Memory B cell (primary cell): ENCODE measurements around the gene NISCH.
A peak's percentile ranks its signal among the peaks of the same experiment; 100 is the strongest.

Experiments used
- ATAC-seq: fragments of 150-1000 bp; cut with Tn5 transposase; 2 replicates; pipeline ENCODE4 v1.10.0; 2021; ENCODE audit warnings: low read depth, mild to moderate bottlenecking, moderate library complexity
- DNase-seq, 2 donors: peaks; one replicate each; pipeline ENCODE4 v3.0.0; 2022; ENCODE audit warnings: low spot score in 2 of 2
- H3K27ac Mint-ChIP-seq: one replicate; pipeline ENCODE4 v1.8.0; 2022; ENCODE audit warnings: mild to moderate bottlenecking, moderate library complexity, mixed read lengths
- H3K27me3 Mint-ChIP-seq: one replicate; pipeline ENCODE4 v1.8.0; 2022; ENCODE audit warnings: mixed read lengths
- H3K36me3 Mint-ChIP-seq: one replicate; pipeline ENCODE4 v1.8.0; 2022; ENCODE audit warnings: mild to moderate bottlenecking, mixed read lengths
- H3K4me1 Mint-ChIP-seq: one replicate; pipeline ENCODE4 v1.8.0; 2022; ENCODE audit warnings: mixed read lengths
- H3K4me3 Mint-ChIP-seq: one replicate; pipeline ENCODE4 v1.8.0; 2022; ENCODE audit warnings: mild to moderate bottlenecking, moderate library complexity, mixed read lengths
- H3K9me3 Mint-ChIP-seq: one replicate; pipeline ENCODE4 v1.8.0; 2022; ENCODE audit warnings: mixed read lengths

Gene NISCH

GRCh38 chr3:52440249-52440551 is 15.2 kb upstream of the NISCH start:
- ATAC-seq (no peak), DNase-seq (no peak)
- peaks cover 3% of the 10 kb centered on the region for H3K27me3 Mint-ChIP-seq
- no peaks in the 10 kb centered on the region for H3K36me3 Mint-ChIP-seq
- no peak overlapping the region for H3K4me3 Mint-ChIP-seq
- H3K9me3 Mint-ChIP-seq, result no peaks in the 10 kb centered on the region
- no peak overlapping the region for H3K27ac Mint-ChIP-seq
- H3K4me1 Mint-ChIP-seq, result peaks cover 8% of the 10 kb centered on the region

- ATAC-seq (no peak), DNase-seq (no peak)
- no peaks in the 10 kb centered on the region for H3K36me3 Mint-ChIP-seq
- peaks cover 11% of the 10 kb centered on the region for H3K4me1 Mint-ChIP-seq
- no peaks in the 10 kb centered on the region for H3K9me3 Mint-ChIP-seq
- no peak overlapping the region for H3K4me3 Mint-ChIP-seq
- peaks cover 3% of the 10 kb centered on the region for H3K27me3 Mint-ChIP-seq
- H3K27ac Mint-ChIP-seq, result no peak overlapping the region
These were observed 14.7 kb upstream of the NISCH start for GRCh38 chr3:52440671-52441070.

- no peaks in the 10 kb centered on the region for H3K36me3 Mint-ChIP-seq
These were observed 14.2 kb upstream of the NISCH start for GRCh38 chr3:52441091-52441771.

GRCh38 chr3:52441772-52442332 is 13.6 kb upstream of the NISCH start:
- peaks cover 3% of the 10 kb centered on the region for H3K27me3 Mint-ChIP-seq
- peaks cover 12% of the 10 kb centered on the region for H3K4me1 Mint-ChIP-seq
- H3K27ac Mint-ChIP-seq, result no peak overlapping the region
- H3K4me3 Mint-ChIP-seq, result no peak overlapping the region
- no peaks in the 10 kb centered on the region for H3K9me3 Mint-ChIP-seq
- DNase-seq (no peak), ATAC-seq (no peak)
- no peaks in the 10 kb centered on the region for H3K36me3 Mint-ChIP-seq

More at GRCh38 chr3:52441091-52441771, 14.2 kb upstream of the NISCH start:
- H3K27me3 Mint-ChIP-seq, result peaks cover 3% of the 10 kb centered on the region
- H3K9me3 Mint-ChIP-seq, result no peaks in the 10 kb centered on the region
- ATAC-seq, result no peak
- H3K4me1 Mint-ChIP-seq, result peaks cover 11% of the 10 kb centered on the region
- DNase-seq, result no peak
- H3K27ac Mint-ChIP-seq, result no peak overlapping the region
- no peak overlapping the region for H3K4me3 Mint-ChIP-seq

- no peak for DNase-seq
- no peak for ATAC-seq
- H3K4me1 Mint-ChIP-seq, result peaks cover 16% of the 10 kb centered on the region
- H3K27ac Mint-ChIP-seq, result no peak overlapping the region
- H3K4me3 Mint-ChIP-seq, result no peak overlapping the region
- H3K36me3 Mint-ChIP-seq, result no peaks in the 10 kb centered on the region
- no peaks in the 10 kb centered on the region for H3K9me3 Mint-ChIP-seq
- H3K27me3 Mint-ChIP-seq, result peaks cover 3% of the 10 kb centered on the region
These were observed 12.8 kb upstream of the NISCH start for GRCh38 chr3:52442409-52443267.

- no peak for DNase-seq
- no peaks in the 10 kb centered on the region for H3K36me3 Mint-ChIP-seq
These were observed 12.2 kb upstream of the NISCH start for GRCh38 chr3:52443268-52443610.

GRCh38 chr3:52443791-52444687 is 11.4 kb upstream of the NISCH start:
- Mint-ChIP-seq H3K27me3 (peaks cover 3% of the 10 kb centered on the region), H3K36me3 (no peaks in the 10 kb centered on the region), H3K4me1 (peaks cover 16% of the 10 kb centered on the region), H3K27ac (no peak overlapping the region), H3K4me3 (no peak overlapping the region), H3K9me3 (no peaks in the 10 kb centered on the region)
- DNase-seq (no peak), ATAC-seq (no peak)

More at GRCh38 chr3:52443268-52443610, 12.2 kb upstream of the NISCH start:
- Mint-ChIP-seq H3K27me3 (peaks cover 3% of the 10 kb centered on the region), H3K4me1 (peaks cover 16% of the 10 kb centered on the region), H3K4me3 (no peak overlapping the region), H3K27ac (no peak overlapping the region), H3K9me3 (no peaks in the 10 kb centered on the region)
- ATAC-seq, result no peak

GRCh38 chr3:52444860-52445793 is 10.3 kb upstream of the NISCH start, which contains the start of gene SEMA3G:
TSS of gene SEMA3G (minus strand) at chr3:52445103. CDS start at chr3:52445027, 76 bp downstream.
- no peaks in the 10 kb centered on the region for H3K9me3 Mint-ChIP-seq
- ATAC-seq (peak; percentile 95), DNase-seq (peak; percentile 60 to 63)
- no peaks in the 10 kb centered on the region for H3K36me3 Mint-ChIP-seq
- H3K27ac Mint-ChIP-seq, result no peak within 1 kb of the TSS
- peaks cover 16% of the 10 kb centered on the region for H3K4me1 Mint-ChIP-seq
- peaks cover 3% of the 10 kb centered on the region for H3K27me3 Mint-ChIP-seq
- no peak within 1 kb of the TSS for H3K4me3 Mint-ChIP-seq

- Mint-ChIP-seq H3K27ac (no peak overlapping the region), H3K4me3 (no peak overlapping the region), H3K27me3 (peaks cover 3% of the 10 kb centered on the region), H3K4me1 (peaks cover 16% of the 10 kb centered on the region), H3K36me3 (no peaks in the 10 kb centered on the region), H3K9me3 (no peaks in the 10 kb centered on the region)
- DNase-seq, result no peak
- ATAC-seq, result no peak
These were observed 9.4 kb upstream of the NISCH start for GRCh38 chr3:52446042-52446441.

- H3K27ac Mint-ChIP-seq, result no peak overlapping the region
- no peaks in the 10 kb centered on the region for H3K9me3 Mint-ChIP-seq
- H3K4me1 Mint-ChIP-seq, result peaks cover 16% of the 10 kb centered on the region
- H3K36me3 Mint-ChIP-seq, result no peaks in the 10 kb centered on the region
- peak; percentile 76 to 83 for DNase-seq
- H3K4me3 Mint-ChIP-seq, result no peak overlapping the region
- peaks cover 3% of the 10 kb centered on the region for H3K27me3 Mint-ChIP-seq
- ATAC-seq, result peak; percentile 68
These were observed 8.5 kb upstream of the NISCH start for GRCh38 chr3:52446631-52447511.

GRCh38 chr3:52447512-52448355 is 7.7 kb upstream of the NISCH start:
- Mint-ChIP-seq H3K4me3 (no peak overlapping the region), H3K9me3 (no peaks in the 10 kb centered on the region), H3K36me3 (no peaks in the 10 kb centered on the region), H3K27ac (no peak overlapping the region), H3K4me1 (peaks cover 16% of the 10 kb centered on the region), H3K27me3 (peaks cover 3% of the 10 kb centered on the region)
- no peak for DNase-seq
- no peak for ATAC-seq
